ENCODE results near the gene LMX1A. TPM values are rescaled to one million over a fixed set of nuclear protein-coding genes. Genes with fewer than 3 reads are reported as not detected.

LMX1A gene
- total RNA-seq, 1 donor from 2014 or later: 8.7 TPM

GRCh38 chr1:165317612-165318011 lies 38.9 kb downstream of the LMX1A start:
- H2AFZ ChIP-seq (replicated peaks): no peak overlapping the region
- TF ChIP-seq CTCF (IDR thresholded peaks at IDR 0.05): no peak
- TF ChIP-seq EZH2 (IDR thresholded peaks at IDR 0.05): no peak
- no peak for TF ChIP-seq EZH2phosphoT487 (IDR thresholded peaks at IDR 0.05)
- no peaks in the 10 kb centered on the region for H3K36me3 Mint-ChIP-seq

GRCh38 chr1:165316153-165316772 lies 40.3 kb downstream of the LMX1A start:
- Histone ChIP-seq H3K27me3 (no peaks in the 10 kb centered on the region), H3K4me3 (no peak overlapping the region), H3K79me2 (ENCODE audit: low read depth) (no peaks in the 10 kb centered on the region), H3K4me2 (no peak overlapping the region), H3K4me1 (peaks cover 28% of the 10 kb centered on the region), H3F3A (ENCODE audit: low read depth) (no peaks in the 10 kb centered on the region), H4K20me1 (ENCODE audit: low read depth) (no peaks in the 10 kb centered on the region), H3K9ac (no peak overlapping the region), H3K9me3 (ENCODE audit: low read depth) (no peaks in the 10 kb centered on the region), H3K36me3 (no peaks in the 10 kb centered on the region), H3K27ac (no peak overlapping the region), H2AFZ (replicated peaks) (no peak overlapping the region)
- DNase-seq (ENCODE audit: low spot score): no peak
- no peak overlapping the region for H3K4me3 Mint-ChIP-seq
- peaks cover 7% of the 10 kb centered on the region for H3K9me3 Mint-ChIP-seq
- H3K27me3 Mint-ChIP-seq (ENCODE audit: insufficient read depth, low read depth): peaks cover 19% of the 10 kb centered on the region
- H3K36me3 Mint-ChIP-seq: no peaks in the 10 kb centered on the region
- TF ChIP-seq EZH2 (IDR thresholded peaks at IDR 0.05): no peak
- no peak for TF ChIP-seq CTCF (IDR thresholded peaks at IDR 0.05)
- no peak for TF ChIP-seq EZH2phosphoT487 (IDR thresholded peaks at IDR 0.05)
- no peak overlapping the region for H3K27ac Mint-ChIP-seq
- H3K4me1 Mint-ChIP-seq: peaks cover 31% of the 10 kb centered on the region

More at GRCh38 chr1:165317612-165318011, 38.9 kb downstream of the LMX1A start:
- H4K20me1 ChIP-seq (ENCODE audit: low read depth): no peaks in the 10 kb centered on the region
- H3F3A ChIP-seq (ENCODE audit: low read depth): no peaks in the 10 kb centered on the region
- no peak overlapping the region for H3K27ac ChIP-seq
- H3K27me3 ChIP-seq: no peaks in the 10 kb centered on the region
- no peak overlapping the region for H3K4me2 ChIP-seq
- peaks cover 31% of the 10 kb centered on the region for H3K4me1 Mint-ChIP-seq
- no peaks in the 10 kb centered on the region for H3K79me2 ChIP-seq (ENCODE audit: low read depth)
- no peak for DNase-seq (ENCODE audit: low spot score)
- peaks cover 17% of the 10 kb centered on the region for H3K27me3 Mint-ChIP-seq (ENCODE audit: insufficient read depth, low read depth)
- H3K27ac Mint-ChIP-seq: no peak overlapping the region
- H3K9me3 ChIP-seq (ENCODE audit: low read depth): no peaks in the 10 kb centered on the region
- H3K36me3 ChIP-seq: no peaks in the 10 kb centered on the region
- peaks cover 7% of the 10 kb centered on the region for H3K9me3 Mint-ChIP-seq
- peaks cover 28% of the 10 kb centered on the region for H3K4me1 ChIP-seq
- H3K4me3 ChIP-seq: no peak overlapping the region
- no peak overlapping the region for H3K9ac ChIP-seq
- H3K4me3 Mint-ChIP-seq: no peak overlapping the region

- no peak for DNase-seq (ENCODE audit: low spot score)
- Histone ChIP-seq H4K20me1 (ENCODE audit: low read depth) (no peaks in the 10 kb centered on the region), H3K9ac (no peak overlapping the region), H3K27me3 (no peaks in the 10 kb centered on the region), H3K9me3 (ENCODE audit: low read depth) (no peaks in the 10 kb centered on the region), H3K36me3 (no peaks in the 10 kb centered on the region), H2AFZ (replicated peaks) (no peak overlapping the region), H3K4me3 (no peak overlapping the region), H3K4me2 (no peak overlapping the region), H3K4me1 (peaks cover 28% of the 10 kb centered on the region), H3F3A (ENCODE audit: low read depth) (no peaks in the 10 kb centered on the region), H3K27ac (no peak overlapping the region), H3K79me2 (ENCODE audit: low read depth) (no peaks in the 10 kb centered on the region)
- Mint-ChIP-seq H3K4me1 (peaks cover 31% of the 10 kb centered on the region), H3K27ac (no peak overlapping the region), H3K9me3 (peaks cover 7% of the 10 kb centered on the region), H3K4me3 (no peak overlapping the region), H3K36me3 (no peaks in the 10 kb centered on the region), H3K27me3 (ENCODE audit: insufficient read depth, low read depth) (peaks cover 18% of the 10 kb centered on the region)
- TF ChIP-seq CTCF (IDR thresholded peaks at IDR 0.05) (no peak), EZH2phosphoT487 (IDR thresholded peaks at IDR 0.05) (no peak), EZH2 (IDR thresholded peaks at IDR 0.05) (no peak)
These were observed 41.0 kb downstream of the LMX1A start for GRCh38 chr1:165315481-165315880.
